ENCODE data around the gene SCYGR6. TPM values are rescaled to one million over a fixed set of nuclear protein-coding genes. Genes with fewer than 3 reads are reported as not detected.

SCYGR6 gene
- total RNA-seq = not detected in 2 replicates

GRCh38 chr2:227724394-227725039, at the start of gene SCYGR6:
SCYGR6 (minus strand) TSS chr2:227724757; CDS start chr2:227724757, 0 bp downstream.

GRCh38 chr2:227745594-227745993, 21.0 kb upstream of the SCYGR6 start, which contains the start of gene SCYGR8:
SCYGR8 (plus strand) TSS chr2:227745894; CDS start chr2:227745894, 0 bp downstream.

DNA sequence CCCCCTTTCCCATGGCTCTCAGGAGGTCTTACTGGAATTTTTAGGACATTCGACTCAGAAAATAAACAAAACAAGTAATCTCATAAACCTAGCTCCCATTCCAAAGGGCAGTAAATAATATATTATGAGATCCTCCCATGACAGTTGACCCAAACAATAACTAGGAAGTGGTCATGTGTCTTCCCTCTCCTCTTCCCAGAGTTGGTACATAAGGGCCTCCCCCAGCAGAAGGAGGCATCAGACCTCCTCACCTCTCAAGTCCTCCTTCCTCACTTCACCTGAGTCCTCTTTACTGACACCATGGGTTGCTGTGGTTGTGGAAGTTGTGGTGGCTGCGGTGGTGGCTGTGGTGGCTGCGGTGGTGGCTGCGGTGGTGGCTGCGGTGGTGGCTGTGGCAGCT, 3.5 kb upstream of the SCYGR6 start, which contains the start of gene SCYGR7:
Gene SCYGR7, plus strand, starts transcription at position 301 of the 400 bp plus-strand sequence. Its CDS starts 0 bp downstream, at position 301.

DNA sequence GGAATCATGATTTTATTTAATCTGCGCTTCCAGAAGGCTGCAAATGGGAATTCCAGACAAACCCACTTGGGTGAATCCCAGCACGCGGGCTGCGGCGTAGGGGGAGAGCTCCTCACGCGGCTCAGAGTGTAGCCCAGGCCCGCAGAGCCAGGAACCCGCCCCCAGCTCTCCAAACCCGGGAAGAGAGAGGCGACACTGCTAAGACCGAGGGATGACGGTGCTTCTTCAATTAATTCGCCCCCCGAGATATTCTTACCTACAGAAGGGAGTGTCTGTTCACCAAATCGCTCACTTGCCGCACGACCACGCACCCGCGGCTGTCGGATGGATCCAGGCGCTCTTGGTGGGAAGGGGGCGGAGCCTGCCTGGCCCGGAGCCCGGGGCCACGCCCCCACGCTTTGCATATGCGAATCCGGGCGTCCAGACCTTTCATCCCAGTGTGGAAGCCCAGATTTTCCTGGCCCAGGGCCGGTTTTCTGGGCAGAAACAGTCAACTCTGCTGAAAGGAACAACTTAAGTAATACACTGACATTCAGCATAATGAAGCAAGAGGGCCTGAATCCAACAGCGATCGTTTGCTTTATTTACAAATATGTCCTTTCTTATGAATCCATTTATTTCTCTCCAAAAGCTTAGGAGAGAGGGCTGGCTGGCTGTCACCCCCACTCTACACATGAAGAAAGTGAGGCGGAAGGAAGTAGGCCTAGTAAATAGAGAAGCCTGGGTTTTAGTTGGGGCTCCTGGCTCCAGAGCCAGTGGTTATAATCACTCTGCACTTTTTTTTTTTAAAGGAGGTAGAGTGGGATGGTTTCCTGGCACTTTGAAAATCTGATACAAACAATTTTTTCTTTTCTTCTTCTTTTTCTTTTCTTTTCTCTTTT, 6.6 kb downstream of the SCYGR6 start, which contains the start of gene SLC19A3:
Gene SLC19A3, minus strand, starts transcription at position 342 of the 881 bp plus-strand sequence. CDS start 15,710 bp downstream, outside the sequence.

Other genes with a start within 250 kb of the SCYGR6 start
- not detected in 2 replicates for gene SCYGR2, start 125.9 kb downstream of the SCYGR6 start, total RNA-seq
- not detected in 2 replicates for gene SCYGR3, start 109.9 kb downstream of the SCYGR6 start, total RNA-seq
- not detected in 2 replicates for gene SCYGR4, start 107.3 kb downstream of the SCYGR6 start, total RNA-seq
- gene SCYGR5, start 58.0 kb downstream of the SCYGR6 start, total RNA-seq = not detected in 2 replicates
- gene SLC19A3, start 6.7 kb downstream of the SCYGR6 start, total RNA-seq = 0.36 and 0.78 TPM in 2 replicates
- gene SCYGR7, start 3.6 kb upstream of the SCYGR6 start, total RNA-seq = not detected in 2 replicates
- not detected in 2 replicates for gene SCYGR8, start 21.1 kb upstream of the SCYGR6 start, total RNA-seq
- 0.13 TPM in 1 of 2 replicates, not detected in the other for gene CCL20, start 89.1 kb upstream of the SCYGR6 start, total RNA-seq
- 2.0 and 2.5 TPM in 2 replicates for gene DAW1, start 146.9 kb upstream of the SCYGR6 start, total RNA-seq